ENCODE data around the gene TULP4.

GRCh38 chr6:158369241-158369640, 57.0 kb downstream of the TULP4 start:
- no peak for TF ChIP-seq CTCF (conservative IDR thresholded peaks at IDR 0.05; ENCODE audit: low read depth, low read length)
- TF ChIP-seq EZH2 (IDR thresholded peaks at IDR 0.05; ENCODE audit: borderline replicate concordance, low read depth, low read length, poor library complexity, severe bottlenecking), result no peak

Measured in A673 (cell line).